GM21737 (cell line): ENCODE results near the gene FAF1.

Experiments
- ATAC-seq: cut with Tn5 transposase; IDR thresholded peaks from one replicate; pipeline ENCODE4 v1.9.1; 2021; ENCODE audit warnings: mild to moderate bottlenecking, moderate library complexity; ENCODE audit not compliant: unreplicated experiment

The FAF1 gene

DNA sequence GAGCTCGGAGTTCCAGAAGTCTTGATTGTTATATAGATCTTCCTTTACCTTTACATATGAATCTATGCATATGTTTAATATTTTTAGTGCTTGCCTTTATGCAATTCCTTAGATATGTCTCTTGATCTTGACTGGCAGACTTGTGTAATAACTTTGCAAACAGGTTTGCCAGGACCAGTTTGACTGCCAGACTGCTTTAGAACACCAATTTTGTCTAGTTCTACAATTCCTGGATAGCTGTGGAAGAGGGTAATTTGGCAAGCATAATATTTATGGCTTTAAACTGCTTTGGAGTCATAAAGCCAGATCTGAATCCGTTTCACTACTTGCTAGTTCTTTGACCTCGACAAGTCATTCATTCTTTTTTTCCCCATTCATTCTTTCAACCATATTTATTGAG is 250.0 kb downstream of the FAF1 start:
- no peak for ATAC-seq

DNA sequence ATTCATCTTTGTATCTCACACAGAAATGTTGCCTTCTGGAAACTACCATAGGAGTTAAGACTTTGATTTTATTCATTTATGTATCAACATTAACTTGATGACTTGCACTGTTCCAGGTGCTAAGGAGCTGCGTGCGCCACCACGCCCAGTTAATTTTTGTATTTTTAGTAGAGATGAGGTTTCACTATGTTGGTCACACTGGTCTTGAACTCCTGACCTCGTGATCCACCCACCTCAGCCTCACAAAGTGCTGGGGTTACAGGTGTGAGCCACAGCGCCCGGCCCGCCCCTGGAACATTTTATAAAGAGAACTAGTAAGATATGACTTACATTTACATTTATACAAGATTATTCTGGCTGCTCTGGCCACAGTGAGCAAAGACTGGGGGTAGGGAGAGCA is 252.2 kb downstream of the FAF1 start:
- ATAC-seq = no peak

DNA sequence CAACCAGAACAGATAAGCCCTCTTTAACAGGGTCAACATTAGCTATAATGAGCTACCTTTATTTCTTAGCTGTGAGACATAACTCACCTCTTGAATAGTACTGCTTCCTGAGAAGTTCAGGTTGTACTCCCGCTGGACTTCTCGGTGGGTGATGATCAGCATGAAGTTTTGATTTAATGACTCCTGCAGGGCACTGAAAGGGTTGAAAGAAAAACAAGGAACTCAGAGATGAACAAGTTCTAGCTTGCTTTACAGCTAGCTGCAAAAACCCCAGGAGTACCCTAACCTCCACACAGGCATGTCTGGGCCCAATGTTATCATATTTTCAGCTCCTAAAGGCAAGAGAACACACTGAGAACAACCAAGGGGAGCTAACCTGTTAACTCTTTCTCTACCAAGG is 254.4 kb downstream of the FAF1 start:
- no peak for ATAC-seq

DNA sequence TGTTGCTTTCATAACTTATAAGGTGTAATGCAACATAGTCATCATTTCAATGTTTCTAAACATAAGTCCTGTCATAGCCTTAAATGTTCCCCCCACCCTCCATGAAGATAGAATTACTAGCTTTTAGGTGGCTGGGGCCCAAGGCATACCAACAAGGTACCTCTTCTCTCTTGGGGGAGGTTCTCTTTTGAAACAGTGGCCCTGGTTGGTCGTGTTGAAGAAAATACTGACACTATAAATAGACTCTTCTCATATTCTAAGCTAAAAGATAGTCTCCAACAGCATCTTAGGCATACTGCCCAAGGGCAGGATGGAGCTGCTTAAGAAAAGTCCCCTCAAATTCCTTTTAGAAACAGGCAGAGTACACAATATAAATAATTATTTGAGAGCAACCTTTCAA is 255.0 kb downstream of the FAF1 start:
- no peak for ATAC-seq

DNA sequence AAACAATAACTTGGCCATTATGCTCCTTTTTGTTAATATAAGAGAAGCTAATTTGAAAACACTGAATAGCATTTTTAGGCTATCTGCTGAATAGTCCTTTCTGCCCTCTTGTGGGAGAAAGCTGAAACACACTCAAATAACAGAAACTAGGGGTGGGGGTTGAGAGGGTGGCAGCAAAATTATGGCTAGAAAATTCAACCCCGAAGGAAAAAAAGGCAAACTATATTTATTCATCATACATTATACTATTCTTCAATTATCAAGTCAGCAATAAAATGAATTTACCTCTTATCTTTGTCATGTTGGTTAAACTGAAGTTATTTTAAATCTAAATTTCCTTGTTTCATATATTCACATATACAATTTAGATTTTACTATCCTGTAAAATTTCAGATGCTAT is 255.9 kb downstream of the FAF1 start:
- no peak for ATAC-seq

DNA sequence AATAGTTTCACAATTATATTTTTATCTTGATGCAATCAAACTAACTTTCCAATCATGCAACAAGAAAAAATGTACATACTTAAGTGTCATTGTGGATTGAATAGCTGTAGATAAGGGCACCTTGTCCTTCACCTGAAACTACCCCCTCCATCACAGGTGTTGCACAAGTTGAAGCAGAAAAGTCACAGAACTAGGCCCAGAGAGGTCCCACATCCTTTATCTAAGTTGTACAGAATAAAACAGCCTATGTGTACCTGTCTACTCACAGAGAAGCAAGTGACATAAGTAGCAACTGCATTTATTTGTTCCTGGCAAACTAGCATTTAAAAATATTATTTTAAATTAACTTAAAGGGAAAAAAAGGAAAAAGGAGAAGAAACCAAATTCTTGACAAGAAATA is 256.8 kb downstream of the FAF1 start:
- no peak for ATAC-seq

DNA sequence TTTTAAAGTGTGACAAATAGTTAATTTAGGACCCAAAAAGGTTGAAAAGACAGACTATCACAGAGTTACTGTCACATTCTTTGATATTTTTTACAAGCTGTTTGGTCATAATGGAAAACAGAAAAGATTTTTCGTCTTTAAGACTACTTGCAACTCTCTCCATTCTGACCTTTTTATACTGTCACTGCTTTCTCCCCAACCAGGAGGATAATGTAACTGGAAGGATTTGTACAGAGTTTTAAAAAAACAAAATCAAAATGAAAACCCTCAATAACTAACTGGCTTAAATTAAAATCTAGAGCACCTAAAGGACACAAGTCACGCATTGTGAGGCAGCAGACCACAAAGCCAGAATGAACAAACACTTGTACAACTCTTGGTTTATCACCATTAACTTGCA is 257.7 kb downstream of the FAF1 start:
- no peak for ATAC-seq

DNA sequence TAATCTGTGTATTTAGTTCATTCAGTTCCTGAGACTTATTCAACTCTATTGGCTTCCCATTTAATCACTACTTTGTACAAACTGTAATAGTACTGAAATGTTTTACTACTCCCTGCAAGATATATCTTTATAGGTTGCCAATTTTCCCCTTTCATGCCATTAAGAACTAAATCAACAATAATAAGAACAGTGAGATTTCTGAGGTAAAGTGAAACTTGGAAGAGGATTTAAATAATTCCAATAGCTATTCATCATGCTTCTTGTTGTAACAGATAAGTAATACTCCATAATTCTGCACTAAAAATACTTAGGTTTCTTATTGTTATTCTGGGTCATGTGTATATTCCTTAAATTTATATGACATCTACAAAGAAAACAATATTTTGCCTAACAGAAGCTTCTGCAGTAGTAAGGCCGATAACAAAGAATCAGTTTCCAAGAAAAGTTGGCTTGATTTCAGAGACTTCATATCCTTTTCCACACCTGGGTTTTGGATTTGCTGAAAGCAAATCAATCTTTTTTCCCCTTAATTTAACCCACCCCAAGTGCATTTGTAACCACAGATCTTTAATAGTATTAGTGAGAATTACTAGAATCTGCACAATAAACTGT is 258.3 kb downstream of the FAF1 start:
- ATAC-seq = no peak

DNA sequence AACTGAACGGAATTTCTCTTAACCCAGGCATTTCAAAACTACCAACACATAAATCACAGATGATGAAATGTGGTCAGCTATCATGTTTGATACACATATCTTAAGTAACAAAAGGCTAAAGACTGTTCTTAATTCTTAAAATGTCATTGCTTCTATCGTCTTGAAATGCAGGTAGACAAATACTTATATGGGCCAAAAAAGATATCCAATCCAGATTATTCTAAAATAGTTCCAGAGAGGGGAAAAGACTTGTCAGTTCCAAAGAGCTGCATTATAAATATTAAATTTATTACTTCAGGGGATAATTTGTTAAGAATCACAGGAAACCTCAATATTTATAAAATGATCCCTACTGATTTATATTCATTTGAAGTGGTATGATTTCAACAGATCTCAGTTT is 259.4 kb downstream of the FAF1 start:
- no peak for ATAC-seq

DNA sequence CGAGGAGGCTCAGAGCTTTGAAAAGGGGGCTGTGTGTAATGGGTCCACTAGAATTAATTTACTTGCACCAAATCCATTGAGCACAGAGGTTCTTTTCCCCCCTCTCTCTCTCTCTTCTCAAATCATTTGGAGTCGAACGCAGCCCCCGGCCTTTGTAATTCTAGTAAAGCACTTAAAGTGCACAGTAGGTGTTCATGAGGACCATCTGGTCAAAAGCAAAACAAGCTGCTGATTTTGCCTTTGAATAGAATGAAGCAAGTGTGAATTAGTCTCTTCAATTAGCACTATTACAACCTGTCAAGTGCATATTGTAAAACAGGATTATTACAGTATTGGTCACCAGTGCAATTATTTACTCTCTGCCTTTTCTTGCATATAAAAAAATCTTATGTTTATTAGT is 259.9 kb downstream of the FAF1 start:
- ATAC-seq = no peak

DNA sequence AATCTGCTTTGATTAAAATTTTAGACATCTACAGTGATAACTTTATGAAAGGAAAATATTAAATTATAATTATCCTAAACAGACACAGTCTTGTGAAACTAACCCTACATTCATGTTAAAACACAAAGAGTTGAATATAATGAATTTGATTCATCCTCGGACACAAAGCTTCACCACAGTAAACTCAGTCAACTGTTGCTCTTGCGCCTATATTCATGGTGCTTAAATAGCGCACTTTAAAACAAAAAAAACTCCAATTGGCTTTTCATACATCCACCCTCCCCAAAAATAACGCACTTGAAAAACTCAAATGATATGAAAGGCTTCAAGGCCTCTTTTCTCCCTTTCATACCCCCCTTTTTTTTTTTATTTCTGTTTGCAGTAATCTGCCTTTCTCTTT is 260.3 kb downstream of the FAF1 start:
- ATAC-seq = no peak

DNA sequence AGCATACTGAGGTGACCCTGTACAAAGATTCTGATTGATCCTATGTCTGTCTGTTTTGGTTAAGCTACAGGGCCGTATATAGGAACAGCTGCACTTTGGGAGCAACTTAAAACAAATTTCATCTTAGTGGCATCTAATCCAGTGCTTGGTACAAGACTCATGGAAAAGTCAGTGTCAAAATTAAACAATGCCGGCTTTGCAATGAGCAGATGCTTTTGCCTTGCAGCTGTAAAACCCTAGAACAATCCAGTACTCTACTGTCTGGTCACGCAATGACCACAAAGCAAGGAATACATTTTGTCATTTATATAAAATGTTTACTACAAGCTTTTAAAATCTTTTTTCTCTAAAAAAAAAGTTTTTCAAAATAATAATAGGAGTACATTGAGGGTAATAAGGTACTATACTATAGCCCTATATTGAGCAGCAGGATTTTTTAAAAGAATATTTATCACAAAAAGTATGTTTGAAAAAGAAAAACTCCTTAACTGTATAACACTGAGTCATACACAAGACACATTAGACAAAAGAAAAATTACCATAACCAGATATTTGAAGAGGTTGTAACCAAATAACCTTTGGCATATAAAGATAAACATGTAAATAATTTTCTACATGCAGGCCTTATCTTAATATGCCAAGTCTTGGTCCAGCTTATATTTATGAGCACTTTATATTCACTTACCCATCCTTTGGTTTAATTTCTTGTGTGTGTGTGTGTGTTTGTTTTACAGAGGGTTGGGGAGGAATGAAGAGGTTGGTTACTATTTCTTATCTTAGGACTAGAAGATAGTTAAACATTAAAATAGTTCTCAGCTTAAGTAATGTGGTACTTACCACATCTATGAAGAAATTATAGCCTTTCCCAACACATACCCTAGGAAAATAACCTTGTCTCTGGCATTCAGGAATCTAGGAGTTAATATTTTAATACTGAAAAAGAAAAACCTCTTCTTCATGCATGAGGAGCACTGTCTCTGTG is 262.3 kb downstream of the FAF1 start:
- ATAC-seq = no peak

DNA sequence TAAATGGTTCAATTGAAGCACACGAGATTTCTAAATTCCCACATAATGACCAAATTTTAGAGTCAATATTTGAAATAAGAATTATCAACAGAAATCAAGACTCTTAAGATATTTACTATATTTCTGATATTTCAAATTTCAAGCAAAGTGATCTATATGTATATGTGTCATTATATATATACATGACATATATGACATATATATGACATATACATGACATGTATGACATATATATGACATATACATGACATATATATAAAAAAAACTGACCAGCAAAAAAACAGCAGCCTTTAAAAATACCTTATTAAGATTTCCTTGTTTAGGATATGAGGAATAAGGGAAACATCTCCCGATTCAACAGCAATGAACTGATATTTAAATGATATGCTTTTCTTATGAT is 266.2 kb downstream of the FAF1 start:
- no peak for ATAC-seq

DNA sequence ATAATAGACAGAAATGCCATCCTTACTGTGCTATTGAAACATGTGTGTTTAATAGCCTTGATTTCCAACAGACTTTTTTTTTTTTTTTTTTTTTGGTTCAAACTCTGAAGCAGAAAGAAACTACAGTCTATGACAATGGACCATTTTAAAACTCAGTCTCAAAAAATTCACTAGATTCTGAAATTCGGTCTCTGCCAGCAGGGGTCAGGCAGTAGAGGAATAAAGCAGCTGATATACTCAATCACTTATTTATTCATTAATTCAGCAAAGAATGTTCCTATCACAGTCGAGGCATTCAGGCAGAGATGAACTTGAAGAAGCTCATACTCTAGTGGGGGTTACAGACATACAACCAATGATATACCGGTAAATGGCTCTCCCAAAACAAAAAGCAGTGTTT is 275.9 kb downstream of the FAF1 start:
- ATAC-seq = no peak

DNA sequence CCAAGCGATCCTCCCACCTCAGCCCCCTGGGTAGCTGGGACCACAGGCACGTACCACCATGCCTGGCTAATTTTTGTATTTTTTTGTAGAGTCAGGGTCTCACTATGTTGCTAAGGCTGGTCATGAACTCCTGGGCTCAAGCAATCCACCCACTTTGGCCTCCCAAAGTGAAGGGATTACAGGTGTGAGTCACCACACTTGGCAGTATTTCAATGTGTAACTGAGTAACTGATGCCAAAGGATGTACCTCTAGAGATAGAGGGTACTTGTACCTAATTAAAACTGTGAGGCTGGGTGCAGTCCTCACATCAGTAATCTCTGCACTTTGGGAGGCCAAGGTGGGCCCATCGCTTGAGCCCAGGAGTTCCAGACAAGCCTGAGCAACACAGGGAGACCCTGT is 278.1 kb downstream of the FAF1 start:
- no peak for ATAC-seq

DNA sequence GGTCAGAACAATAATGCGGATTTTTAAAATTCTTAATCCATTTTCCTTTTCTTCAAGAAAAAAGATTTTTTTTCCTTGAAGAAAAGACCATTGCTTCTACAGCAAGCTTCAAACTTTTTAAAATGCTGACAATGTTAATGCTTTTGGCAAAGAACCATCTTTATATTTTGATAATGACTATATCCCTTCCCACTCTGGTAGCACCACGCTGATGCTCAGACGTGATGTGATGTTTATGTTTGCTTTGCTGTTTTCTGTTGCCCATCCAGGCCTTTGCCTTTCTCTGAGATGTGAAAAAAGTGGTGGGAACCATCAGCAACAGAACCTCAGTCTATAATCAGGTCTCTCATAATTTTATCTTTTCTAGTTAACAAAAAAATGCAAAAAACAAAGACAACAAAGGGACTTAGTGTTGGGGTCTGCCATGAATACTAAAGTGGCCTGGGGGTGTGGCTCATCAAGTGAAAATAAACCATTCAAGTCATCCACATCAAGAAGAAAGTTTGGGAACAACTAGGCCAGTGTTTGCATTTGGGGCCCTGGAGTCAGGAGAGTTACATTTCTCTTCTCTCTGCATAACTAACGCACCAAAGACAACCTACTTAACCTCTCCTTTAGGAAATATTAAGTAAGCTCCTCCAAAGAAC is 292.2 kb downstream of the FAF1 start:
- no peak for ATAC-seq

DNA sequence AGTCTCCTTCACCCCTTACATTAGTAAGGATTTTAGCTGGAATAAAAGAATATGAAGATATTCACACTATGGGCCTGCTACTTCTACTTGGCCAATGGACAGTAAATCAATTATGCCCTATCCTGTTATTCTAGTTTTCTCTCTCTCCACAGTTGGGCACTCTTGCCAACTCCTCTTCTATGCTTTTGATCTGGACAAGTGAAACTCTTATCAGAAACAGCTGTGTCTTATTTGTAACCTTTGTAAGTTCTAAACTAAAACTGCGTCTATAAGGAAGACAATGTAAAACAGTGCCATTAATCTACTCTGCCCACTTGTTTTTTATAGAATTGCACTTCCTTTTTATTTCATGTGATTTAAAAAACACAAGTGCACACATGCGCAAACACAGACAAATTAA is 292.8 kb downstream of the FAF1 start:
- ATAC-seq = no peak

DNA sequence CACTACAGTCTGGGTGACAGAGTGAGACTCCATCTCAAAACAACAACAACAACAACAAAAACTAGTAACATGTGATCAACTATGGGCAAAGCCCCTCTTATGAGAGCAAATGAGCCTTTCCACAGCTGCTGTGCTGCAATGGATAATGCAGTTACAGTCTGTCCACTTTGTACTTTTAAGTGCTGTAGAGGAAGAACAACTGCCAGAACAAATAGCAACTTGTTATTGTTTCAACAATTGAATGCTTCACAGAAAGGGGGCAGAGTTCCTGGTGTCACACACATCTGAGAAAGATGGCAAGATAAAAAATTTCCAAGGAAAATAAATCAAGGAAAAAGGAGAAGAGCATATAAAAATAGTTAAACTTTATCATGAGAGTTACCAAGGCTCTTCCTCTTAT is 293.2 kb downstream of the FAF1 start:
- no peak for ATAC-seq

DNA sequence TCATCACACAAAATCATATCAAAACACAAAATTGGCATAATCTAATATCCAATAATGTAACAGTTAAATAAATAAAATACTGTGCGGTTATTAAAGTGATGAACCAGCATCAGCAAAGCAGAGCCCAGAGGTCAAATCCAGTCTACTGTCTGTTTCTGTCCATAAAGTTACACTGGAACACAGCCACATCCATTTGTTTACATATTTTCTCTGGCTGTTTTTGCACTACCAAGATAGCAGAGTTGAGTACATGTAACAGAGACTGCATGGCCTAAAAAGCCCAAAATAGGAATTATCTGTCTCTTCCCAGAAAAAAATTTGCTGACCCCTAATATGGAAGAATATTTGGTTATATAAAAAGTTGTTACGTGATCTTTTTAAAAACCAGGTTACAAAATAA is 294.7 kb downstream of the FAF1 start:
- ATAC-seq = no peak

DNA sequence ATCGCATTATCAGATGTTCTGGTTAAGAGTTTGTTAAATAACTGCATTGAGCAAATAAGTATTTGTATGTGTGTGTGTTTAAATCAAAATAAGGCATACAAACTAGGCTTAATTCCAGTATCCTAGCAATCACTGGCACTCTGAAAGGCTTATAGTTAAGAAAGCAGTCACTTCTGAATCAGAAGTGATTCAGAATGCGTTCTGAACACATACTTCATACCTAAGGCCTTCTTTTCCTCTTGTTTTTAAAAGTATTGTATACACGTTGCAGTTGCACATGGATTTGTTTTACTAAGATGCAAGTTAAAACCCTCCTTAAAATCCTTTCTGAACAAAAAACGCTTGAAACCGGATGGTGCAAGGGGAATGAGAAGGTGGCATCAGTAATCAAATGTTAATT is 298.4 kb downstream of the FAF1 start:
- ATAC-seq = no peak

DNA sequence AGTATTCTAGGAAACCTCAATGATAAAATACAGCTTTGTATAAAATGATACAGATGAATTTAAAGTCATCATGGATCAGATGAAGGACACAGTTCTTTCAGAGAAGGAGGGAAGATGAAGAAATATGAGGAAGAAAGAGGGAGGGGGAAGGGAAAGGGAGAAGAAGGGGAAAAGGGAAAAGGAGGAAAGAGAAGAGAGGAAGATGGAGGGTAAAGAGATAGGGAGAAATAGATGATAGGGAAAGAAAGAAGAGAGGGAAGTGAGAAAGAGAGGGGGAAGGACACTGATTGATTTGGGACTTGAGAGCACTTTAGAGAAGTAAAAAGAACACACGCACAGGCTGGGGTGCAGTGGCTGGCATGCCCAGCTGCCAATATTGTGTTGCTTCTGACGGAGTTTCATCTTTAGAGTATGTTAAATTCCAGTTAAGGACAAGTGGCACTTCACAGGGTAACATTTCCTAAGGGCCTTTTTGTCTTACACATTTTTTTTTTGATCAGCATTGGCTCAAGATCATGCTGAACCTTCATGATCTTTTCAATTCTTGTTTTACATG is 300.9 kb downstream of the FAF1 start:
- ATAC-seq = no peak
